Left ventricle myocardium inferior (tissue), 1 donor: ENCODE data around the gene MB21D2. TPM values are rescaled to one million over a fixed set of nuclear protein-coding genes. Genes with fewer than 3 reads are reported as not detected.

Experiments
- DNase-seq: peaks from one replicate; pipeline ENCODE4 v3.0.0-alpha.2; 2020
- H3K27ac ChIP-seq: fragments of 200-600 bp; replicated peaks from 2 replicates; pipeline ENCODE4 v1.8.0; 2021
- H3K27me3 ChIP-seq: fragments of 200-600 bp; 2 replicates; pipeline ENCODE4 v1.8.0; 2021; ENCODE audit warnings: low read depth
- H3K36me3 ChIP-seq: fragments of 200-600 bp; 2 replicates; pipeline ENCODE4 v1.8.0; 2021
- H3K4me1 ChIP-seq: fragments of 200-600 bp; 2 replicates; pipeline ENCODE4 v1.8.0; 2021
- H3K4me3 ChIP-seq: fragments of 200-600 bp; 2 replicates; pipeline ENCODE4 v1.8.0; 2021; ENCODE audit warnings: mild to moderate bottlenecking, moderate library complexity
- H3K9me3 ChIP-seq: fragments of 200-600 bp; replicated peaks from 2 replicates; pipeline ENCODE4 v1.8.0; 2021
- intact Hi-C: fragments of 100-400 bp; cut with micrococcal nuclease; formaldehyde crosslinking; loops from one replicate; pipeline ENCODE4 v1.11.0; 2022
- total RNA-seq: library from RNA; stranded (reverse); fragmentation: NEBNext Ultra II Directional; extraction: Animal tissue kit (Norgen Biotek cat#: 25700); gene quantifications from one replicate; pipeline ENCODE4 v1.2.1, GENCODE V29; 2021
- TF ChIP-seq, protein P1 (sequence below): fragments of 200-600 bp; IDR thresholded peaks from 2 replicates; pipeline ENCODE4 v1.8.0; 2021; ENCODE audit warnings: antibody characterized with exemption, mild to moderate bottlenecking, borderline replicate concordance
- donor health status: DM: no; HTN: yes; CAD: no; lungs with severe emphysema.

Gene MB21D2
- total RNA-seq, 1 donor from 2014 or later: 1.8 TPM

DNA sequence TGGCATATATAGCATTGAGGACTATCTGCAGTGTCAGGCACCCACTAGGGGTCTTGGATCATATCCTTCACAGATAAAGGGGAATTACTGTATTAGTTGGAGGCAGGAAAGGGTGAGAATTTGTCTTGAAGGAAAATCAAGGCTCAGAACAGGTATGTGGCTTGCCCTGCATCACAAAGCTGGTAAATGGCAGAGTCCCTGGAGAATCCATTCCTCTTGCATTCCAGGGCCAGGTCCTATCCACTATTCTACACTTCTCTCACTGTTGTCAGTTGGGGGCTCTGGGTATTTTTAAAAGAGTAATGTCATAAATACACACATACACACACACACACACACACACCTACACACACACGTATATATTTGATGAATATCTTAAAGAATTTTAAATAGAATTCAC, 170.5 kb downstream of the MB21D2 start:
- no peaks in the 10 kb centered on the region for H3K4me1 ChIP-seq
- no peak for DNase-seq
- intact Hi-C loops: no loop called here

More for the DNA sequence above, 170.5 kb downstream of the MB21D2 start:
- TF ChIP-seq, protein P1, sequence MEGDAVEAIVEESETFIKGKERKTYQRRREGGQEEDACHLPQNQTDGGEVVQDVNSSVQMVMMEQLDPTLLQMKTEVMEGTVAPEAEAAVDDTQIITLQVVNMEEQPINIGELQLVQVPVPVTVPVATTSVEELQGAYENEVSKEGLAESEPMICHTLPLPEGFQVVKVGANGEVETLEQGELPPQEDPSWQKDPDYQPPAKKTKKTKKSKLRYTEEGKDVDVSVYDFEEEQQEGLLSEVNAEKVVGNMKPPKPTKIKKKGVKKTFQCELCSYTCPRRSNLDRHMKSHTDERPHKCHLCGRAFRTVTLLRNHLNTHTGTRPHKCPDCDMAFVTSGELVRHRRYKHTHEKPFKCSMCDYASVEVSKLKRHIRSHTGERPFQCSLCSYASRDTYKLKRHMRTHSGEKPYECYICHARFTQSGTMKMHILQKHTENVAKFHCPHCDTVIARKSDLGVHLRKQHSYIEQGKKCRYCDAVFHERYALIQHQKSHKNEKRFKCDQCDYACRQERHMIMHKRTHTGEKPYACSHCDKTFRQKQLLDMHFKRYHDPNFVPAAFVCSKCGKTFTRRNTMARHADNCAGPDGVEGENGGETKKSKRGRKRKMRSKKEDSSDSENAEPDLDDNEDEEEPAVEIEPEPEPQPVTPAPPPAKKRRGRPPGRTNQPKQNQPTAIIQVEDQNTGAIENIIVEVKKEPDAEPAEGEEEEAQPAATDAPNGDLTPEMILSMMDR: no peak
- no peak overlapping the region for H3K4me3 ChIP-seq
- no peaks in the 10 kb centered on the region for H3K9me3 ChIP-seq
- H3K27ac ChIP-seq: no peak overlapping the region
- no peaks in the 10 kb centered on the region for H3K27me3 ChIP-seq
- H3K36me3 ChIP-seq: no peaks in the 10 kb centered on the region

Other genes starting within 250 kb of the MB21D2 start
- gene FGF12, start 190.3 kb downstream of the MB21D2 start, total RNA-seq: 325 TPM